Fibroblast of pulmonary artery (primary cell): ENCODE data around the gene PAQR6.

Source experiments
- DNase-seq: peaks from one replicate; pipeline ENCODE4 v3.0.0-alpha.2; 2010; ENCODE audit warnings: low read depth
- H3K4me3 ChIP-seq: replicated peaks from 2 replicates; pipeline ENCODE4 v1.5.1; 2011; ENCODE audit warnings: low read depth, mild to moderate bottlenecking, control low read depth, low read length, moderate library complexity
- CTCF ChIP-seq: IDR thresholded peaks from 2 replicates; pipeline ENCODE4 v1.5.1; 2011; ENCODE audit warnings: mild to moderate bottlenecking, control low read depth, low read length, inconsistent platforms; ENCODE audit errors: missing control alignments

PAQR6 gene

GRCh38 chr1:156245451-156246232, 2.2 kb downstream of the PAQR6 start:
- TF ChIP-seq CTCF: no peak
- H3K4me3 ChIP-seq: peak overlapping the region; percentile 28
- DNase-seq: no peak

GRCh38 chr1:156244712-156245111, 3.1 kb downstream of the PAQR6 start:
- H3K4me3 ChIP-seq: no peak overlapping the region
- no peak for TF ChIP-seq CTCF
- DNase-seq: no peak

GRCh38 chr1:156244126-156244525, 3.7 kb downstream of the PAQR6 start:
- DNase-seq: no peak
- H3K4me3 ChIP-seq: no peak overlapping the region
- TF ChIP-seq CTCF: no peak

- DNase-seq: no peak
- no peak overlapping the region for H3K4me3 ChIP-seq
- no peak for TF ChIP-seq CTCF
Observed at GRCh38 chr1:156242738-156243137, 5.1 kb downstream of the PAQR6 start.

- no peak for DNase-seq
- no peak for TF ChIP-seq CTCF
- no peak within 1 kb of the TSS for H3K4me3 ChIP-seq
Observed at GRCh38 chr1:156241926-156242325, 5.9 kb downstream of the PAQR6 start, which contains the start of gene BGLAP. BGLAP (plus strand) TSS chr1:156242184; CDS start chr1:156242232, 48 bp downstream.

- no peak overlapping the region for H3K4me3 ChIP-seq
- DNase-seq: no peak
- TF ChIP-seq CTCF: no peak
Observed at GRCh38 chr1:156241311-156241811, 6.5 kb downstream of the PAQR6 start.

GRCh38 chr1:156238248-156238647, 9.6 kb downstream of the PAQR6 start:
- TF ChIP-seq CTCF: no peak
- no peak for DNase-seq
- no peak overlapping the region for H3K4me3 ChIP-seq
